DMS79 treated with DMSO at 0.1 percent for 48 hours (cell line): ENCODE results near the gene ANAPC15.
"Not testable (repeated sequence)": the region's sequence is repeated elsewhere in the genome, so short reads cannot be mapped to it uniquely, and the experiment has no call there.

Experiments
- DNase-seq: peaks from one replicate; lab custom pipeline; 2025; lab: John Stamatoyannopoulos, UW

The ANAPC15 gene

DNA sequence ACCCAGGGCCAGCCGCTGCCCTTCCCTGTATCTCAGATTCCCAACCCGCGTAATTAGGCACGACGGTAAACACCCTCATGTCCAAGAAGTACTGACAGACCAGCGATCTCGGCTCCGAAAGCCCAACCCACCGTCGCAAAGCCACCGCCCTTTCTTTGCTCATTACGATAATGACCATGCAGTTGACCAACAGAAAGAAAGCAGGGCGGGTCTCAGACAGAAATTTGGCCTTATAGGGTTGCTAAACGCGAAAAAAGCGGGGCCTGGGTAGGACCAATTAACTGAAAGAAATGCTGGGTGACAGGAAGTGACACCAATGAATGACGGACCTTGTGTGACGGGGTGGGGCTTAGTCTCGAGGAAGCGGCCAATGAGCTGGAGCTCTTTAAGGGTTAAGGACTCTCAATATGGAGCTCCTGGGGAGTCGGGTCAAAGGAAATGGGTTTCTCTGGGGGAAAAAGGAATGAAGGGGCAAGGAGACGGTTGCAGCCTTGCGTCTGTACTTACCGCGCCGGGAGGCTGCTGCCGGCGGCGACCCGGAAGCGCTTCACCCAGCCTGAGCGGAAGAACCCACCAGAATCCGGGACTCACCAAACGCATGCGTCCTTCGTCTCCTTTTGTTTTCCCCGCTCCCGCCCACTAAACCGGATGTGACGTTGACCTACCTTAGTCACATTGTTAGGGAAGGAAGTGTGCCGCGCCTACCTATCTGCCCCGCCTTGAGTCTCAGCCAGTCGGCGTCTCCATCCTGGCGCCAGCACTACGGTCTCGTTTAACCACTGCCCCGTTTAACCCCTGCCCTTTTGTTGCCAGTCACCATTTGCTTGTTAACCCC is at the start of gene ANAPC15:
Gene ANAPC15, minus strand, starts transcription at position 553 of the 835 bp plus-strand sequence. CDS start 1,419 bp downstream, outside the sequence.
- DNase-seq, result peak; percentile 100

DNA sequence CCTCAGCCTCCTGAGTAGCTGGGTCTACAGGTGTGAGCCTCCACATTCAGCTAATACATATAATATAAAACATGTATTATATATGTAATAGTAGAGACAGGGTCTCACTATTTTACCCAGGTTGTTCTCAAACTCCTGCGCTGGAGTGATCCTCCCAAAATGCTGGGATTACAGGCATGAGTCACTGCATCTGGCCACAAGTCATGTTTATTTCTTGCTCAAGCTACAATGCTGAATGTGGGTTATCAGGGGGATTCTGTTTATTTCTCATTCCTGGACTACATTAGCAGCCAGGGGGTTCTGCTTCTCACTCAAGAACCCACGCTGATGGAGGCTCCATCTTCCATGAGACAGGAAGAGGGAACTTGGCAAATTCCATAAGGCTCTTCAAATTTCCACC is 47.8 kb upstream of the ANAPC15 start:
- no peak for DNase-seq

DNA sequence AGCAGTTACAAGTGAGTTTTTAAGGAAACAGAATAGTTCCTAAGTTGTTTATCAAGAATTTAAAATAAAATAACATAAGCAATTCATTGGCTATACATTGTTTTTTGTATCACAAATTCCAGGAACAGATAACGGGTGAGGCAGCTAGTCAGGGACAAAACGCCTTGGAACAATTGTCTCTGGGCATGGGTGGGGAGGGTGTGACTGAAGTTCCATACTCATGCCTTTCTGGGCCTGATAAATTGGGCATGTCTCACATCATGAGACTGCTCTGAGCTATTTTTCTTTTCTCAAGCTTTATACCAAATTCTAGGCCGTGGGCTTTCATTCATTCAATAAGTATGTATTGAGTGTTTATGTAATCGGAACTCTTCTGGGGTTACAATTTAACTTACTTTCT is 44.6 kb upstream of the ANAPC15 start:
- no peak for DNase-seq

- DNase-seq, result no peak
Observed at GRCh38 chr11:72155751-72156150, 43.3 kb upstream of the ANAPC15 start.

- DNase-seq, result no peak
Observed at GRCh38 chr11:72154816-72155215, 42.3 kb upstream of the ANAPC15 start.

- DNase-seq, result not testable (repeated sequence)
Observed at GRCh38 chr11:72153874-72154273, 41.4 kb upstream of the ANAPC15 start.

DNA sequence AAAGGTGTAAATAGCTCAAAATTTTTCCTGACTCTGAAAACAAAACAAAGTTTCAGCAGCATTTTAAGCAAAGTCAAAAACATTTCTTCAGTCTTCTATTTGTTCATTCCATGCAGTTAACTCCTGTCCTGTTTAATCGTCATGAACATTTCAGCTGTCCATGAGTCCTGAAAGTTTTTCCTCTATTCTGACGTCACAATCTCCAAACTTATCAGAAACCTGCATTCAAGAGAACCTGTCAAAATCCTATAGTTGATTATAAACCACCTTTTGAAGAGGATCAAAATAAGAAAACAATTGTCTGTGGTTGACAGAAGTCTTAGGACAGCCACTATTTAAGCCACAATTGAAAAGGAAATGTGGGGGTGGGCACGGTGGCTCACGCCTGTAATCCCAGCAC is 38.4 kb upstream of the ANAPC15 start:
- DNase-seq, result no peak

GRCh38 chr11:72146625-72147024 is 34.1 kb upstream of the ANAPC15 start:
- DNase-seq, result no peak

- no peak for DNase-seq
Observed at GRCh38 chr11:72144807-72145565, 32.5 kb upstream of the ANAPC15 start.

DNA sequence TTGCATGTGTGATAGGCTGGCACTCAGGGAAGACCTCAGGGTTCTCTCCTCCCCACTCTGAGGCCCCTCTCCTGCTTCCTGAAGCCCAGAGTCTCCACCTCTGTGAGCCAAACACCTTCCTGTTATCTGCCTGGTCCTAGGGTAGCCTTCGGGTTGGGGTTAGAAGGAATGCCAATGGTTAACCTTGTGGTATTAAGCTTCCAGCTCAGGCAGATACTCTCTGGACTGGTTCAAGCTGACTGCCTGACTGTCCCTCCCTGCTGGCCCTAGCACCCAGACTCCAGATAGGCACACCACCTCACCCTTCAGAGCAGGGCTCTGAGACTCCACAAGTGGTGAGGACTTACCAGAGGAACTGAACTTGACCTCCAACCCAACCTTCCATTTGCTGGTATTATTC is 30.0 kb upstream of the ANAPC15 start:
- not testable (repeated sequence) for DNase-seq

DNA sequence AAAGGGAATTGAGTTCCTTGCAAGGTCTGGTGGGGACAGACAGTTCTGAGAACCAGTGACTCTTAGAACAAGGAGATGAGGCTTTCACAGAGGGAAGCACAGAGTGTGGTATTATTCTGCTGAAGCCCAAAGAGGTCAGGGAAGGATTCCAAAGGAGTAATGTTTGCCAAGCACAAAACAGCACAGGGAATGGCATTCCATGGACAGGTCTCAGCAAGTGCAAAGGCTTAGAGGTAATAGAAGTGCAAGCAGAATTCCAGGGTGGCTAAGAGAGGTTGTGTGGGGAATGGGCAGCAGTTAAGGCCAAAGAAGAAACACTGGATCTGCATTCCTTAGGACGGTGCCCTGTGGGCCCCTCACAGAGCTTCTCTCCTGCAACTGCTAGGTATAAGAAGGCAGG is 29.6 kb upstream of the ANAPC15 start:
- not testable (repeated sequence) for DNase-seq

DNA sequence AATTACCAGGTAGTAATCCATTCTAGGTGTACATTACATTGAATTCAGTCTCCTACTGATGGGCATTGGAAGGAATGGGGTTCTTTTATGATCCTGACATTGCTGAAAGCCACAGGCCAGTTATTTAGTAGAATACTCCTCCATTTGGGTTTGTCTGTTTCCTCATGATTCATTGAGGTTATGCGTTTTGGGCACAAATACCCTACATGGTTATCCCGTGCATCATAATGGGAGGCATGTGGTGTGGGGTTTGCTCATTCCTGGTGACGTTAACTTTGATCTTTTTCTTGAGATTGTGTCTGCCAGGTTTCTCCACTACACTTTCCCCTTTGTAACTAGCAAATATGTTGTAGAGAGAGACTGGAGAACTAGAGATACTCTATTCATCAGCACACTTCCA is 28.6 kb upstream of the ANAPC15 start:
- DNase-seq, result no peak

GRCh38 chr11:72140661-72141060 is 28.2 kb upstream of the ANAPC15 start:
- DNase-seq, result no peak

GRCh38 chr11:72139500-72139899 is 27.0 kb upstream of the ANAPC15 start:
- no peak for DNase-seq

DNA sequence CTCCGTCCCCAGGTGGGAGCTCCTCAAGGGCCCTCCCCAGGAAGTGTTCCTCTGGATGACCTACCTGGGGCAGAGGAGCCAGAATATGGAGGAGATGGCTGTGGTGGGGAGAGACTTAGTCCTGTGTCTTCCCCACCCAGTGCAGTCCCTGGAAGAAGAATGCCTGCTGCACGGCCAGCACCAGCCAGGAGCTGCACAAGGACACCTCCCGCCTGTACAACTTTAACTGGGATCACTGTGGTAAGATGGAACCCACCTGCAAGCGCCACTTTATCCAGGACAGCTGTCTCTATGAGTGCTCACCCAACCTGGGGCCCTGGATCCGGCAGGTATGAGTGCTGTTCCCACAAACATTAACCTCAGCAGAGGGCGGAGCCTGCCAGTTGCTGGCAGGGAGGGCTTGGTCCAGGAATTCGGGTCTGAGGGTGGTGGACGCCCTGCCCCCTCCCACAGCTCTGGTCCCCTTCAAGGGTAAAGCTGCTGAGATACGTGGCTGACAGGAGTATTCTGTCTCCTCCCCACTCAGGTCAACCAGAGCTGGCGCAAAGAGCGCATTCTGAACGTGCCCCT is 26.4 kb upstream of the ANAPC15 start:
- no peak for DNase-seq

DNA sequence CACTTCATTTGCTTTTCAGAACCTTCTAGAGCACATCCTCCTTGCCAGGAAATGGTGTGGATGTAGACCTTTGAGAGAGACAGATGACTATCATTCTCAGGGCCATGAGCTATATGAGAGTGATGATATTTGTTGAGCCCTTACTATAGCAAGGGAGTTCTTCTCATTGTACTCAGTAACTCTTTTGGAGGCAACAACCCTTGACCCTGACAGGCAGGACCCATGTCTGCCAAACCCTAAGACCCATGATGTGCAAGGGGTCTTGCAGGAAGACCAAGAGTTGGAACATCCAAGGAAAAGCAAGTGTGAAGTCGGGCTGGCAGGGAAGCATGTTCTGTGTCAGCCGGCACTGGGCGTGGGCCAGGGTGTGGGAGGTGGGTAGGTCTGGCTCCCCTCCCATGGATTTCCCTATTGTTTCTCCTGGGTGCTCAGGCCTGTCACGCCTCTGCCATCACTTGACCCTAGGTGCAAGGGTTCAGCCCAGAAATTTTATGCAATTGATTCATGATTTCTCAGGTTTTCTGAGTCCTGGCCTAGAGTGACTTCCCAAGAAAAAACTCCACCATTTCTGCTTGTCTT is 24.3 kb upstream of the ANAPC15 start:
- DNase-seq, result no peak

GRCh38 chr11:72135891-72136683 is 23.6 kb upstream of the ANAPC15 start:
- no peak for DNase-seq

- DNase-seq, result not testable (repeated sequence)
Observed at GRCh38 chr11:72135473-72135872, 23.0 kb upstream of the ANAPC15 start, which contains the start of gene FOLR3. FOLR3 (plus strand) TSS chr11:72135725; CDS start chr11:72135953, 228 bp downstream.

- no peak for DNase-seq
Observed at GRCh38 chr11:72132646-72133045, 20.2 kb upstream of the ANAPC15 start.

- DNase-seq, result no peak
Observed at GRCh38 chr11:72129381-72129780, 16.9 kb upstream of the ANAPC15 start.

DNA sequence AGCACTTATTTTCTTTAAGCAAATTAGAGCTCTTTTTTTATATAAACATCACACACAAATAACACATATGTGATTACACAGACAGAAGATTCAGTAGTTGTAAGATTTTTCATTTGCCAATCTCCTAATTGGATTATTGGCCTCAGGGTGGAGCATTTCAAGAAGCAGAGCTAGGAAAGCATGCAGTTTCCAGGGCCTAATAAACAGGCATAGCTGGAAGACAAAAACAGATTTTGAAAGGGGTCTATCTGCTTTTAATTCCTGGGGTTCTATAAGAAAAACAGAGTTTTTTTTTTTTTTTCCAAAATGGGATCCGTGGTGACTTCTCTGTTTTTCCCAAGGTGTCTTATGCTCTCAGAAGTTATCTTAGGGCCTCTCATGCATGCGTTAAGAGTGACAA is 15.4 kb upstream of the ANAPC15 start:
- DNase-seq, result no peak

- no peak for DNase-seq
Observed at GRCh38 chr11:72125956-72126355, 13.5 kb upstream of the ANAPC15 start.
